B cell (primary cell): Measurements from ENCODE around the gene ANKS1B. TPM values are rescaled to one million over a fixed set of nuclear protein-coding genes. Genes with fewer than 3 reads are reported as not detected.

Experiments used
- ATAC-seq: fragments of 200-7000 bp; cut with Tn5 transposase; one replicate; pipeline ENCODE4 v1.10.0; 2021; ENCODE audit warnings: low read depth, mild to moderate bottlenecking, moderate number of reproducible peaks, moderate library complexity
- CTCF ChIA-PET: fragments of 350-600 bp; sonication (Branson Sonifier 250); formaldehyde crosslinking; loops from one replicate; lab custom pipeline; 2021; ENCODE audit warnings: antibody characterized with exemption, inconsistent platforms; lab: Charles Lee
- POLR2A ChIA-PET: fragments of 350-600 bp; sonication (Branson Sonifier 250); formaldehyde crosslinking; loops from one replicate; lab custom pipeline; 2021; ENCODE audit warnings: antibody characterized with exemption; lab: Charles Lee
- DNase-seq: peaks from one replicate; pipeline ENCODE4 v3.0.0; 2013
- H2AFZ ChIP-seq: 2 replicates; pipeline ENCODE4 v1.6.1; 2012; ENCODE audit warnings: mild to moderate bottlenecking, low read depth, low read length; ENCODE audit not compliant: insufficient read depth, poor library complexity, severe bottlenecking
- H3K27ac ChIP-seq, 2 donors: 1 replicate in 1 of 2; 2 replicates in 1 of 2; pipeline ENCODE4 v1.5.1; 2012 to 2013; ENCODE audit warnings: low read length in 2 of 2, mild to moderate bottlenecking in 2 of 2, moderate library complexity in 1 of 2
- H3K27me3 ChIP-seq, 4 experiments: fragments of 200-600 bp in 1 of 4; sonication (generic) in 1 of 4; replicated peaks in 1 of 4; 1 replicate in 2 of 4; 2 replicates in 2 of 4; pipeline versions ENCODE4 v1.6.1 to v1.7.0; 2013 to 2016; ENCODE audit warnings: low read length in 3 of 4, mild to moderate bottlenecking in 2 of 4, mixed read lengths in 1 of 4, moderate library complexity in 1 of 4; ENCODE audit not compliant: insufficient read depth in 4 of 4, control insufficient read depth in 3 of 4; ENCODE audit errors: control extremely low read depth in 1 of 4
- H3K36me3 ChIP-seq, 2 experiments: replicated peaks in 1 of 2; 1 replicate in 1 of 2; 2 replicates in 1 of 2; pipeline versions ENCODE4 v1.6.1 to v1.7.1; 2013; ENCODE audit warnings: low read length in 1 of 2; ENCODE audit not compliant: insufficient read depth in 2 of 2, control insufficient read depth in 1 of 2; ENCODE audit errors: control extremely low read depth in 1 of 2, extremely low read depth in 1 of 2
- H3K4me1 ChIP-seq, 2 donors: fragments of 200-600 bp in 1 of 2; sonication (generic) in 1 of 2; 1 replicate in 1 of 2; 2 replicates in 1 of 2; pipeline versions ENCODE4 v1.5.1 to v1.6.1; 2013 to 2017; ENCODE audit warnings: low read length in 2 of 2; ENCODE audit not compliant: control insufficient read depth in 2 of 2, insufficient read depth in 2 of 2
- H3K4me2 ChIP-seq: replicated peaks from 2 replicates; pipeline ENCODE3; 2012; ENCODE audit warnings: mild to moderate bottlenecking, low read depth, low read length; ENCODE audit not compliant: poor library complexity, severe bottlenecking
- H3K4me3 ChIP-seq, 5 experiments: fragments of 200-600 bp in 1 of 5; sonication (generic) in 1 of 5; 1 replicate in 3 of 5; 2 replicates in 2 of 5; pipeline versions ENCODE4 v1.5.1 to v1.7.0; 2011 to 2016; ENCODE audit warnings: low read length in 4 of 5, mild to moderate bottlenecking in 4 of 5, low read depth in 2 of 5, control low read depth in 1 of 5, moderate library complexity in 1 of 5; ENCODE audit not compliant: insufficient read depth in 1 of 5; ENCODE audit errors: control extremely low read depth in 1 of 5, extremely low read depth in 1 of 5
- H3K79me2 ChIP-seq: fragments of 200-600 bp; sonication (generic); one replicate; pipeline ENCODE4 v1.6.0; 2016; ENCODE audit warnings: low read length; ENCODE audit not compliant: control insufficient read depth, insufficient read depth
- H3K9ac ChIP-seq: fragments of 200-600 bp; sonication (generic); 2 replicates; pipeline ENCODE4 v1.6.1; 2017; ENCODE audit warnings: mild to moderate bottlenecking, low read length, moderate library complexity
- H3K9me3 ChIP-seq, 3 donors: one replicate each; pipeline versions ENCODE4 v1.6.1 to v1.7.1; 2013; ENCODE audit warnings: low read length in 2 of 3; ENCODE audit not compliant: control insufficient read depth in 2 of 3, insufficient read depth in 1 of 3; ENCODE audit errors: control extremely low read depth in 1 of 3
- H4K20me1 ChIP-seq: 2 replicates; pipeline ENCODE4 v1.6.0; 2012; ENCODE audit warnings: mild to moderate bottlenecking, low read length; ENCODE audit not compliant: insufficient read depth, control insufficient read depth, poor library complexity, severe bottlenecking
- H3K27ac Mint-ChIP-seq: one replicate; pipeline ENCODE4 v1.8.0; 2021; ENCODE audit warnings: mixed read lengths
- H3K27me3 Mint-ChIP-seq: one replicate; pipeline ENCODE4 v1.8.0; 2021; ENCODE audit warnings: mixed read lengths
- H3K4me1 Mint-ChIP-seq: one replicate; pipeline ENCODE4 v1.8.0; 2021; ENCODE audit warnings: mixed read lengths
- H3K4me3 Mint-ChIP-seq: one replicate; pipeline ENCODE4 v1.8.0; 2021; ENCODE audit warnings: mixed read lengths
- H3K9me3 Mint-ChIP-seq: one replicate; pipeline ENCODE4 v1.8.0; 2022; ENCODE audit warnings: mixed read lengths; ENCODE audit not compliant: insufficient read depth
- EZH2 ChIP-seq: IDR thresholded peaks from 2 replicates; pipeline ENCODE4 v1.6.1; 2012; ENCODE audit warnings: borderline replicate concordance, low read depth, mild to moderate bottlenecking, moderate library complexity, low read length; ENCODE audit not compliant: insufficient read depth, poor library complexity, severe bottlenecking
- WGBS: methylation state at CpG from one replicate; pipeline ENCODE4 v1.1.5; 2013; ENCODE audit warnings: missing lambda C conversion rate; ENCODE audit not compliant: insufficient coverage; 5-methylcytosine and 5-hydroxymethylcytosine counted together
- intact Hi-C: fragments of 100-400 bp; cut with micrococcal nuclease; formaldehyde crosslinking; loops from one replicate; pipeline ENCODE4 v1.10.0; 2022
- polyA plus RNA-seq: library from polyadenylated mRNA; depleted of rRNA; stranded (reverse); fragments of >200 nt; gene quantifications from 2 replicates; pipeline ENCODE4 v1.2.3, GENCODE V29; 2012
- total RNA-seq, 2 donors: library from RNA; stranded (reverse); fragments of 120-200 nt in 1 of 2; gene quantifications; 1 replicate in 1 of 2; 2 replicates in 1 of 2; pipeline versions ENCODE4 v1.2.3 to v1.2.4, GENCODE V29; 2013 to 2022
- TF ChIP-seq, protein P1 (sequence below): fragments of 200-600 bp; IDR thresholded peaks from one replicate; pipeline ENCODE4 v1.8.0; 2022; ENCODE audit warnings: antibody characterized with exemption, mild to moderate bottlenecking

The ANKS1B gene
- total and polyA plus RNA-seq, 2 donors (not counting 1 experiment from before 2014, with no cell fraction given), result not detected

DNA sequence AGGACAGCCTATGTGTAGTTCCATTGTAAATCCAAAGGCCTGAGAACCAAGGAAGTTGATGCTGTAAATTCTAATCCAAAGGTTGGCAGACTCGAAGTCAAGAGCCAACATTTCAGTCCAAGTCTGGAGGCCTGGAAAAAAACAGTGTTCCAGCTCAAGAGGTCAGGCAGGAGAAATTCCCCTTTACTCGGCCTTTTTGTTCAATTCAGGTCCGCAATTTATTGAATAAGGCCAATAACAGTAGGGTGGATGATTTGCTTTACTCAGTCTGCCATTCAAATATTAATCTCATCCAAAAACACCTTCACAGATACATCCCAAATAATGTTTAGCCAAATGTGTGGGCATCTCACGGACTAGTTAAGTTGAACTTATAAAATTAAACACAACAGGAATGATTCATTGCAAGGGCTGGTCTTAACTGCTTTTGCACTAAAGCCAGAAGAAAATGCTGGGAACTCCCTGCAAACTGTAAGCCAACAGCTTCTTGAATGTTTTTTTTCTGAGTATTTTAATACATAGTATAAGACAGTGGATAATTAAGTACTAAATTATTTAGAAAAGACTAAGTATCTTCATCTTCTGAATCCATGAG is 534.6 kb downstream of the ANKS1B start:
- H3K27ac ChIP-seq, result no peak overlapping the region
- H3K4me2 ChIP-seq, result no peak overlapping the region
- H3K4me1 ChIP-seq, result no peaks in the 10 kb centered on the region
- Mint-ChIP-seq H3K9me3 (no peaks in the 10 kb centered on the region), H3K4me3 (no peak overlapping the region), H3K27ac (no peak overlapping the region), H3K27me3 (no peaks in the 10 kb centered on the region), H3K4me1 (no peaks in the 10 kb centered on the region)
- H3K79me2 ChIP-seq, result no peaks in the 10 kb centered on the region
- no peak overlapping the region for H3K9ac ChIP-seq
- intact Hi-C loops, result no loop called here
- TF ChIP-seq, protein P1, sequence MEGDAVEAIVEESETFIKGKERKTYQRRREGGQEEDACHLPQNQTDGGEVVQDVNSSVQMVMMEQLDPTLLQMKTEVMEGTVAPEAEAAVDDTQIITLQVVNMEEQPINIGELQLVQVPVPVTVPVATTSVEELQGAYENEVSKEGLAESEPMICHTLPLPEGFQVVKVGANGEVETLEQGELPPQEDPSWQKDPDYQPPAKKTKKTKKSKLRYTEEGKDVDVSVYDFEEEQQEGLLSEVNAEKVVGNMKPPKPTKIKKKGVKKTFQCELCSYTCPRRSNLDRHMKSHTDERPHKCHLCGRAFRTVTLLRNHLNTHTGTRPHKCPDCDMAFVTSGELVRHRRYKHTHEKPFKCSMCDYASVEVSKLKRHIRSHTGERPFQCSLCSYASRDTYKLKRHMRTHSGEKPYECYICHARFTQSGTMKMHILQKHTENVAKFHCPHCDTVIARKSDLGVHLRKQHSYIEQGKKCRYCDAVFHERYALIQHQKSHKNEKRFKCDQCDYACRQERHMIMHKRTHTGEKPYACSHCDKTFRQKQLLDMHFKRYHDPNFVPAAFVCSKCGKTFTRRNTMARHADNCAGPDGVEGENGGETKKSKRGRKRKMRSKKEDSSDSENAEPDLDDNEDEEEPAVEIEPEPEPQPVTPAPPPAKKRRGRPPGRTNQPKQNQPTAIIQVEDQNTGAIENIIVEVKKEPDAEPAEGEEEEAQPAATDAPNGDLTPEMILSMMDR, result no peak
- TF ChIP-seq EZH2, result no peak
- ChIA-PET POLR2A (no interaction called here), CTCF (no interaction called here)
- no peaks in the 10 kb centered on the region for H3K36me3 ChIP-seq
- H2AFZ ChIP-seq, result no peak overlapping the region
- no peak for DNase-seq
- ATAC-seq, result no peak
- no peaks in the 10 kb centered on the region for H4K20me1 ChIP-seq
- no peaks in the 10 kb centered on the region for H3K27me3 ChIP-seq
- 67% methylated on average over 1 of the region's 4 CpGs for WGBS
- peaks cover 0 to 1% (median 0%) of the 10 kb centered on the region in 3 donors for H3K9me3 ChIP-seq
- H3K4me3 ChIP-seq, result no peak overlapping the region

DNA sequence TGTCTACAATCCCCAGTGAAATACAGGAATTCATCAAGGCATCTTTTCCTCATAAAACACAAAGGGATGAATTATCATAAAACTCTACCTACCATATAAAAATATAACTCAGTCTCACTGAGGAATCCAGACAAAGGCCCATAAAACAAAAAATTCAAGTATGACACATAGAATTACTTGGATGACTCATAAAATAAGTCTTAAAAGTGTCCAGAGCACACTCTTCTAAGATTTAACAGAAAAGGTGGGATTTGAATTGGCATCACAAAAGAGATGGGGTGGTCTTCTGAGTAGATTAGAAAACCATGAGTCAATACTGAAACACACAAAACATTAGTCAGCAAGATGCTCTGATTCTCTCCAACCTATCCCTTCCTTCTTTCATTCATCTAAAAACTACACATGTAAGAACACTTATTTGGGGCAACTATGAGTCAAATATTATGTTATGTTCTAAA is 539.8 kb downstream of the ANKS1B start:
- TF ChIP-seq EZH2, result no peak
- TF ChIP-seq, protein P1, result no peak
- ChIA-PET POLR2A (no interaction called here), CTCF (no interaction called here)
- Histone ChIP-seq H3K9me3 (peaks cover 0 to 1% (median 0%) of the 10 kb centered on the region in 3 donors), H4K20me1 (no peaks in the 10 kb centered on the region), H3K79me2 (no peaks in the 10 kb centered on the region), H3K9ac (no peak overlapping the region), H3K27ac (no peak overlapping the region), H3K36me3 (no peaks in the 10 kb centered on the region), H3K4me1 (no peaks in the 10 kb centered on the region), H2AFZ (no peak overlapping the region), H3K27me3 (no peaks in the 10 kb centered on the region), H3K4me2 (no peak overlapping the region), H3K4me3 (no peak overlapping the region)
- Mint-ChIP-seq H3K27ac (no peak overlapping the region), H3K9me3 (no peaks in the 10 kb centered on the region), H3K4me3 (no peak overlapping the region), H3K27me3 (no peaks in the 10 kb centered on the region), H3K4me1 (no peaks in the 10 kb centered on the region)
- ATAC-seq (no peak), DNase-seq (no peak)
- intact Hi-C loops, result no loop called here
